Gastroesophageal sphincter (tissue), 3 donors: ENCODE data around the gene PIP5K1C.

Experiments
- CTCF ChIP-seq, 4 experiments: fragments of 200-600 bp in 2 of 4; fragments of 450-650 bp in 2 of 4; sonication (generic) in 1 of 4; IDR thresholded peaks; one replicate each; pipeline ENCODE4 v1.5.1; 2017 to 2019; ENCODE audit warnings: antibody characterized with exemption in 4 of 4, mild to moderate bottlenecking in 2 of 4, moderate library complexity in 2 of 4
- POLR2A ChIP-seq, 2 donors: fragments of 450-650 bp; IDR thresholded peaks; one replicate each; pipeline ENCODE4 v1.6.1; 2017; ENCODE audit warnings: antibody characterized with exemption in 2 of 2, mild to moderate bottlenecking in 2 of 2, moderate library complexity in 1 of 2

DNA sequence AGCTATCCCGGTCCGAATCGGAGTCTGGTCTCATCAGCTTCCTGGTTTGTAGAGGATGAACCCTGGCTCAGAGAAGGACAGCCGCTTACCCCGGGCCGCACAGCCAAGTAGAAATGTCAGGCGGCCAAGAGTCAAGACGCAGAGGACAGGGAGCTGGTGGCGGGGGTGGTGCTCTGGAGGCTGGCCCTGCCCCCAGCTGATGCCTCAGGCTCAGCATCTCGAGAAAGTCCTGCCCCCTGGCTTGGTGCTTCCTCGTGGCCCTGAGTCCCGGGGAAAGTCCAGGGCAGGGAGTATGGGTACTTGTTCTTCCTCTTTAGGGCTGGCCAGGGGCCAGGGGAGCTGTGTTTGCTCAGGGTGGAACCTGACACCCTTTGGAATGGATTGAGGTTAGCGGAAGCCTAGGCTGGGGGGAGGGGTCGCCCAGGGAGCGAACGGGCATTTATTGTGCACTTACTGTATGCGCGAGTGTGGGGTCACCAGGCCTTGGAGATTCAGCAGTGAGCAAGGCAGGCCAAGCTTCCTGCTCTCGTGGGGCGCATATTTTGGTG lies 10.1 kb upstream of the PIP5K1C start:
- TF ChIP-seq CTCF (IDR thresholded peaks at IDR 0.05) (no peak), POLR2A (IDR thresholded peaks at IDR 0.05) (no peak)
